ENCODE measurements around the gene DENND1A. TPM values are rescaled to one million over a fixed set of nuclear protein-coding genes. Genes with fewer than 3 reads are reported as not detected.

DENND1A gene
- total RNA-seq, 2 donors from 2014 or later, result 17.8 to 36.6 TPM

DNA sequence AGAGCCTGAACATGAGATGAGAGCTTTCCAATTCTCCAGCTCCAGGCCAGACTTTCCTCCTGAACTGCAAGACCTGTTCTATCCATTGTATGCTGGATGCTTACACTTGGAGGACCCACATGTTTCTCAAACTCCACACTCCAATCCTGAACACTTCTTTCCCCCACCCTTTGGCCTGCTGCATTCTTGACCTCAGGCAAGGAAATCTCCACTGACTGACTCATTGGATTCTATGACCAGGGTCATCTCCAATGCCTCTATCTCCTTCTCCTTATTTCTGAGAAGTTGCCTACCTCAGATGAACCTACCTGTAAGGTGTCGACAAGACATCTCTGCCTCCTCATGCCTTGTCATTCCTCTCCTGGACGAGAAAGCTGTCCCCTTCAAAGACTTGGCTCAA is 420.3 kb downstream of the DENND1A start:
- Histone ChIP-seq H3K27ac (no peak overlapping the region), H3K27me3 (replicated peaks; ENCODE audit: insufficient read depth) (no peaks in the 10 kb centered on the region), H3K9me3 (no peaks in the 10 kb centered on the region), H3K4me3 (no peak overlapping the region), H3K36me3 (no peaks in the 10 kb centered on the region), H3K4me1 (ENCODE audit: control insufficient read depth in 1 of 2, low read depth in 2 of 2) (no peaks in the 10 kb centered on the region)
- TF ChIP-seq CTCF (IDR thresholded peaks at IDR 0.05), result no peak
- ATAC-seq (ENCODE audit: insufficient number of reproducible peaks, low FRiP score, low read depth) (no peak), DNase-seq (ENCODE audit: low spot score) (no peak)

DNA sequence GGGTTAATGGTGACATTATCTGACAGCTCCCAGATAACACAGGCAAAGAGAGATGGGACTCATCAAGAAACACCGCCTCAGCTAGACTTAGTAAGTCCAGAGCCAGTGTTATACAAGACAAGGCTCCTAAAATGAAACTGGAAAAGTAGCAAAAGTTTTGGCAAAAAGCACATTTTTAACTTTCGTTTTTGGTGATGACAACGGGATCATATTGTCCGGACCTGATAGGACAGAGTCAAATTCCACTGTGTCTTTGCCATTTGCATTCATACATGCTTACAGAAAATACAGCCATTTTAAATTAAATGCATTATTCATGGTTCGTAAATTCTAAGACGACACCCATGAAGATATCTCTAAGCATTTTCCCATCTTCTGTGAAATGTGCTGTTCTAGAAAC is 421.9 kb downstream of the DENND1A start:
- H3K4me3 ChIP-seq, result no peak overlapping the region
- ATAC-seq (ENCODE audit: insufficient number of reproducible peaks, low FRiP score, low read depth) (no peak), DNase-seq (ENCODE audit: low spot score) (no peak)
- no peak overlapping the region for H3K27ac ChIP-seq
- no peaks in the 10 kb centered on the region for H3K36me3 ChIP-seq
- no peaks in the 10 kb centered on the region for H3K9me3 ChIP-seq
- no peaks in the 10 kb centered on the region for H3K4me1 ChIP-seq (ENCODE audit: control insufficient read depth in 1 of 2, low read depth in 2 of 2)
- no peak for TF ChIP-seq CTCF (IDR thresholded peaks at IDR 0.05)
- H3K27me3 ChIP-seq (replicated peaks; ENCODE audit: insufficient read depth), result no peaks in the 10 kb centered on the region

DNA sequence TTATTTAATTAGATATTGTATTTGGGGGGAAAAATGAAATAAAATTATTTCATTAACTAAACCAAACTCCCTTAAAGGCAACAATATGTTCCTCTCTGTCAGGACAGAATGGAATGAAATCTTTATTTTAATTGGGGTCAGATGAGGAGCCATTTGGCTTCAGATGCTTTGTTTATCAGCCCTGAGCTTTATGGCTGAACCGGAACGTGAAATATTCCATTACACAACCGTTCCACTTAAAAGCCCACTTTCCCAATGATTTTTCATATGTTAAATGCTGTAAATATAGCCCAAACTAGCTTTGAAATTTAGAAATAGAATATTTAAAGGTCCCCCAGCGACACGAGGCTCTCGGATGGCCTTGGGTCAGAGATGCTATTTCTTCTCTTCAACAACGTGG is 424.4 kb downstream of the DENND1A start:
- no peaks in the 10 kb centered on the region for H3K36me3 ChIP-seq
- H3K27me3 ChIP-seq (replicated peaks; ENCODE audit: insufficient read depth), result no peaks in the 10 kb centered on the region
- ATAC-seq (ENCODE audit: insufficient number of reproducible peaks, low FRiP score, low read depth), result no peak
- H3K27ac ChIP-seq, result no peak overlapping the region
- DNase-seq (ENCODE audit: low spot score), result no peak
- H3K4me1 ChIP-seq (ENCODE audit: control insufficient read depth in 1 of 2, low read depth in 2 of 2), result no peaks in the 10 kb centered on the region
- H3K4me3 ChIP-seq, result no peak overlapping the region
- H3K9me3 ChIP-seq, result no peaks in the 10 kb centered on the region
- TF ChIP-seq CTCF (IDR thresholded peaks at IDR 0.05), result no peak

DNA sequence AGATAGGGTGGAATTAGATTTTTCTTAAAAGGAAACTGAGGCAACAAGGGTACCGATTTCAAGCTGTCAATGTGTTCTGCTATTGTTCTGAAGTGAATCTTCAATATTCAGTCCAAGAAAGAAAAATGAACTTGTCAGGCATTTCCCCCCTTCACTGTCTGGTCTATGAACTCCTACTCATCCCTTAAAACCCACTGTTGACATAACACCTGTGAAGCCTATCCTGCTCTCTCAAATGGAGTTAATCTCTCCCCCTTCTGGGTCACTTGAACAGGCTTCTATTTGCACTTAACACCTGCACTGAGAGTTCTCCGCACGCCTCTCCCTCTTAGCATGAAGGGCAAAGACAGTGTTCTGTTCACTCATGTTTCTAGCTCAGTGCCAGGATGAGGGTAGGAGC is 429.6 kb downstream of the DENND1A start:
- Histone ChIP-seq H3K9me3 (no peaks in the 10 kb centered on the region), H3K27ac (no peak overlapping the region), H3K4me3 (no peak overlapping the region), H3K27me3 (replicated peaks; ENCODE audit: insufficient read depth) (no peaks in the 10 kb centered on the region), H3K4me1 (ENCODE audit: control insufficient read depth in 1 of 2, low read depth in 2 of 2) (no peaks in the 10 kb centered on the region), H3K36me3 (no peaks in the 10 kb centered on the region)
- DNase-seq (ENCODE audit: low spot score), result no peak
- no peak for TF ChIP-seq CTCF (IDR thresholded peaks at IDR 0.05)
- no peak for ATAC-seq (ENCODE audit: insufficient number of reproducible peaks, low FRiP score, low read depth)

DNA sequence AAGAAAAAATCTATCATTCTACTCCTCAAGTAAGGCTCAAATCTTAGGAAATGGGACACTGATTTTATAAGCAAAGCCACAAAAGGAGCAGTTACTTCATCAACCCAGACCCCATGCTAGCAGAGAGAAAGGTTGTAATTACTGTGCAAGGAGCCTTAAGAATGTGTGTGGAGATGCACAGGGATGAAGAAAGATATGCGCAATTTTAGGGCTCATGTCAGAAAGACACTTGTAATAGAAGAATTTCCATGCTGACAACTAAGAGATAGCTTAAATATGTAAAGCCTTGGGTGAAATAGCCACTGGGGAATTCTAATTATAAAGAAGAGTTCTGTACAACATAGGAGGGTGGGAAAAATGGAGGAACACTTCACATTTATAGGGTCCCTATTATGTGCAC is 432.1 kb downstream of the DENND1A start:
- Histone ChIP-seq H3K9me3 (no peaks in the 10 kb centered on the region), H3K4me1 (ENCODE audit: control insufficient read depth in 1 of 2, low read depth in 2 of 2) (no peaks in the 10 kb centered on the region), H3K4me3 (no peak overlapping the region), H3K27ac (no peak overlapping the region), H3K27me3 (replicated peaks; ENCODE audit: insufficient read depth) (no peaks in the 10 kb centered on the region), H3K36me3 (no peaks in the 10 kb centered on the region)
- DNase-seq (ENCODE audit: low spot score) (no peak), ATAC-seq (ENCODE audit: insufficient number of reproducible peaks, low FRiP score, low read depth) (no peak)
- no peak for TF ChIP-seq CTCF (IDR thresholded peaks at IDR 0.05)

Measured in thoracic aorta (tissue), 2 donors.